C4-2B (cell line): ENCODE results near the gene GABARAPL1.

ENCODE experiments used
- ZFX ChIP-seq: fragments of 450-650 bp; IDR thresholded peaks from 2 replicates; pipeline ENCODE4 v1.6.1; 2017
- TF ChIP-seq, protein P1 (sequence below): fragments of 450-650 bp; conservative IDR thresholded peaks from 2 replicates; pipeline ENCODE4 v1.5.1; 2017; ENCODE audit warnings: mild to moderate bottlenecking

DNA sequence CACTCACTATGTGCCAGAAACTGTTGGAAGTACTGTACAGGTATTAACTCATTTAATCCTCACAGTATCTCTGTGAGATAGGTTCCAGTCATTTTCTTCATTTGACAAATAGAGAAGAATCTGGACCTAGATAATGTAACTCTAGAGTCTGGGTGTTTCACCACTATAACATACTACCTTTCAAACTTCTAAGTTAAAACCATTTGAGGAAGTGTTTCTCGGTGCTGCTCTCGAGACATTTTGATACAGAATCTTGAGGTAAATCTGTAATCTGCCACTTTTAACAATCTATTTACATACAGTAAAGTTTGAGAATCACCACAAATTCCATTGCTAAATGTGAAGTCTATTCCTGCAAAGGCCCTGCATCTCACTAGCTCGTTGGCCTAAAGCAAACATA, 49.6 kb upstream of the GABARAPL1 start:
- TF ChIP-seq, protein P1, sequence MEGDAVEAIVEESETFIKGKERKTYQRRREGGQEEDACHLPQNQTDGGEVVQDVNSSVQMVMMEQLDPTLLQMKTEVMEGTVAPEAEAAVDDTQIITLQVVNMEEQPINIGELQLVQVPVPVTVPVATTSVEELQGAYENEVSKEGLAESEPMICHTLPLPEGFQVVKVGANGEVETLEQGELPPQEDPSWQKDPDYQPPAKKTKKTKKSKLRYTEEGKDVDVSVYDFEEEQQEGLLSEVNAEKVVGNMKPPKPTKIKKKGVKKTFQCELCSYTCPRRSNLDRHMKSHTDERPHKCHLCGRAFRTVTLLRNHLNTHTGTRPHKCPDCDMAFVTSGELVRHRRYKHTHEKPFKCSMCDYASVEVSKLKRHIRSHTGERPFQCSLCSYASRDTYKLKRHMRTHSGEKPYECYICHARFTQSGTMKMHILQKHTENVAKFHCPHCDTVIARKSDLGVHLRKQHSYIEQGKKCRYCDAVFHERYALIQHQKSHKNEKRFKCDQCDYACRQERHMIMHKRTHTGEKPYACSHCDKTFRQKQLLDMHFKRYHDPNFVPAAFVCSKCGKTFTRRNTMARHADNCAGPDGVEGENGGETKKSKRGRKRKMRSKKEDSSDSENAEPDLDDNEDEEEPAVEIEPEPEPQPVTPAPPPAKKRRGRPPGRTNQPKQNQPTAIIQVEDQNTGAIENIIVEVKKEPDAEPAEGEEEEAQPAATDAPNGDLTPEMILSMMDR = no peak
- TF ChIP-seq ZFX = no peak
